Fibroblast of villous mesenchyme (primary cell): Measurements from ENCODE around the gene KIFAP3. TPM values are rescaled to one million over a fixed set of nuclear protein-coding genes. Genes with fewer than 3 reads are reported as not detected.

ENCODE experiments used
- DNase-seq: peaks from one replicate; pipeline ENCODE4 v3.0.0-alpha.2; 2010; ENCODE audit warnings: low read depth
- H3K4me3 ChIP-seq: 2 replicates; pipeline ENCODE4 v1.5.1; 2011; ENCODE audit warnings: low read depth, mild to moderate bottlenecking, low read length
- total RNA-seq: library from RNA; depleted of rRNA; stranded (reverse); fragments of >200 nt; gene quantifications from 2 replicates; pipeline ENCODE4 v1.2.3, GENCODE V29; 2012
- TF ChIP-seq, protein P1 (sequence below): IDR thresholded peaks from 2 replicates; pipeline ENCODE4 v1.5.1; 2012; ENCODE audit warnings: low read depth, mild to moderate bottlenecking, low read length; ENCODE audit not compliant: insufficient read depth

Gene KIFAP3
- total RNA-seq, 1 donor, result 38.9 TPM

DNA sequence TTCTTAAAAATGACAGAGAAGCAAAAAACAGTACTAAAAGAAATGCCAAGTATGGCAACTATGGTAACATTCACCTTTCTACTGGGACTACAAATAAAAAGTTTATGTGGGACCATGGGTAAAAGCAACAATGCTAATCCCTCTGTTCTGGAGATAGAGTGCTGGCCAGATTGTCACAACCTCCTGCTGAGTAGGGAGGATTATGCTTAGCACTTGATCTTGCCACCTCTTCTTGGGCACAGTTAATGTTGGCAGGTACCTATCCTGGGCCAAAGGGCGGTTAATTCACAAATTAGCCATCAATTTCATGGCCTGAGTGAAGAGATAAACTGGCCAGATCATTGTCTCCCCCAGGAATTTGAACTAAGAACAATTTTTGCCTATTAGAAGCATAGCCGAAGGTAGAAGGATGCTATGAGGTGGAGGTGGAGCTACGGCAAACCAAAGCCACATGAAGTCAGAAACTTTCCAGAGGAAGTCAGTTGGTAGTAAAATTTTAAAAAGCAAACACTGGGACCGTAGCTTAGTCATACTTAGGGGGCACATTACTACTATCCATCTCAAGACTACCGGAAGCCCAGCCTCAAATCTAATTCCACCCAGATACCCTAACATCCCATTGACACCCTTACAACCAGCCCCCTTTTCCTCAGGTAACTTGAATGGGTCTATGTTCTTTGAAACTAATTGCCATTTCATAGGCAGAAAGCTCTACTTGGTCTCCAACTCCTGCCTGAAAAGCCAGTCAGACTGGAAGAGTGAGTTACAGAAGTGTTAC is 183.5 kb downstream of the KIFAP3 start:
- no peak overlapping the region for H3K4me3 ChIP-seq
- no peak for DNase-seq
- TF ChIP-seq, protein P1, sequence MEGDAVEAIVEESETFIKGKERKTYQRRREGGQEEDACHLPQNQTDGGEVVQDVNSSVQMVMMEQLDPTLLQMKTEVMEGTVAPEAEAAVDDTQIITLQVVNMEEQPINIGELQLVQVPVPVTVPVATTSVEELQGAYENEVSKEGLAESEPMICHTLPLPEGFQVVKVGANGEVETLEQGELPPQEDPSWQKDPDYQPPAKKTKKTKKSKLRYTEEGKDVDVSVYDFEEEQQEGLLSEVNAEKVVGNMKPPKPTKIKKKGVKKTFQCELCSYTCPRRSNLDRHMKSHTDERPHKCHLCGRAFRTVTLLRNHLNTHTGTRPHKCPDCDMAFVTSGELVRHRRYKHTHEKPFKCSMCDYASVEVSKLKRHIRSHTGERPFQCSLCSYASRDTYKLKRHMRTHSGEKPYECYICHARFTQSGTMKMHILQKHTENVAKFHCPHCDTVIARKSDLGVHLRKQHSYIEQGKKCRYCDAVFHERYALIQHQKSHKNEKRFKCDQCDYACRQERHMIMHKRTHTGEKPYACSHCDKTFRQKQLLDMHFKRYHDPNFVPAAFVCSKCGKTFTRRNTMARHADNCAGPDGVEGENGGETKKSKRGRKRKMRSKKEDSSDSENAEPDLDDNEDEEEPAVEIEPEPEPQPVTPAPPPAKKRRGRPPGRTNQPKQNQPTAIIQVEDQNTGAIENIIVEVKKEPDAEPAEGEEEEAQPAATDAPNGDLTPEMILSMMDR, result no peak

DNA sequence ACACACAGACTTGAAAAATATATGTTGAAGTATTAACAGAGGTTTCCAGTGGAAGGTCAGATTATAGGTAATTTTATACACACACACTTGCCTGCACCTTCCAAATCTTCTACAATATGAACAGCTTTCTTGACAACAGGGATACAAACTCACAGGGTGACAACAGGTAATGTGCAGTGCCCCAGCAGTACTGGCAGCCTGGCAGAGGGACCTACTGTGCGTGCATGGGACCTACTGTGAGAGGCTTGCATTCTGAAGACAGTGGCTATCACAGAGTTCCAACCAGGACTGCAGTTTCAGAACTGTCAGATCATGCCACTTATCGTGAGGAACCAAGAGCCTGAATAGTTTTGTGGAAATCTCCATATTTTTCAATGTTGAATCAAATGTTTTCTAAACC is 184.6 kb downstream of the KIFAP3 start:
- H3K4me3 ChIP-seq, result no peak overlapping the region
- DNase-seq, result no peak
- TF ChIP-seq, protein P1, result no peak

GRCh38 chr1:169886931-169887330 is 187.6 kb downstream of the KIFAP3 start:
- no peak for DNase-seq
- TF ChIP-seq, protein P1, result no peak
- no peak overlapping the region for H3K4me3 ChIP-seq

DNA sequence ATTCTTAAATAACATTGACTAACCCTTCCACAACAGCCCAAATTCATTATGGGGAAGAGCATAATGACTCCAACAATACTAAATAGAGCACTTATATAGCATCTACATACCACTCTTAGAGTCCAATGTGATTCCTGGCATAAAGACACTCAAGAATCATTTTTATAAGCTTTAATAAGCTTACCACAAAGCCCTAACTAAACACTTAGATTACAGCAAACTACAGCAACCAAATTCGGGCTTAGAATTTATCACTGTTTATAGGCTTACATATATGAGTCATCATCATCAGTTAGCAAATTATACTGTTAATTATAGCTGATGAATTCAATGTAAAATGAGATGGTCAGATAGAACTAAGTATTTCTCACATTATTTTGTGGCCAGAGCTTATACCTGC is 188.1 kb downstream of the KIFAP3 start:
- no peak overlapping the region for H3K4me3 ChIP-seq
- TF ChIP-seq, protein P1, result no peak
- peak; percentile 65 for DNase-seq

DNA sequence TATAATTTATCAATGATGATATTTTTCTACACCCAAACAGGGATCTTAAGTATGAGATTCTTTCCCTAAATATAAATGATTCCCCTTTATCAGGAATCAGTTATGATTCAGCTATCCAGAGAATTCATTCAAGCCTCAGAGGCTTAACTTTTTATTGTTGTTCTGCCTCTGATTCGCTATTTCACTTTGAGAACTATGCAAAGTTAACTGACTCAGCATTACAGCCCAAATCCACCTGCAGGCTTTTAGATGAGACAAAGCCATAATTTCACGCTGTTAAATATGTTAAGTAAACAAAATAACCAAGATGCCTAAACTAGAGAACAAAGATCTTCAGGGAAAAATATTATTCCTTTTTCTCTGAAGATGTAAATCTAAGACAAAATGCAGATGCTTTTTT is 189.3 kb downstream of the KIFAP3 start:
- TF ChIP-seq, protein P1, result no peak
- no peak overlapping the region for H3K4me3 ChIP-seq
- DNase-seq, result no peak

DNA sequence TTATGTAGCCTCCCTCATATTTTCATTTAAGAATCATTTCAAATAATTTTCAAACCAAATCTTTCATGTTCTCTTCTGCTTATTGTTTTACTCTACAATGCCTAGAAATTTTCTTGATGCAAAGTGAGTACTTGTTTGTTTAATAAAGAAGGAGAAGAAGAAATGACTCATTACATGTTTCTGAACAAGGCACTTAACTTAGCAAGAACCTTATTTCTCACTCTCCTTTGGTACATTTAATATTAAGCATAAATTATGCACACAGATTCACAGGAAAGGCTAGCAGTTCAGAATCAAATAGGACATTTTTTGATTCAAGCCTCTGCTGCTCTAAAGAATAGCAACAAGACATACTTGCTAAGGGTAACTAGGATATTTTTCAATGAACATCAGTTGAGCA is 189.9 kb downstream of the KIFAP3 start:
- no peak overlapping the region for H3K4me3 ChIP-seq
- no peak for DNase-seq
- TF ChIP-seq, protein P1, result no peak
